BLaER1 (cell line): ENCODE data around the gene ARSI.

ENCODE experiments used
- H3K27ac ChIP-seq: shearing (Covaris generic); formaldehyde crosslinking; 2 replicates; pipeline ENCODE4 v1.8.1; 2022
- H3K27me3 ChIP-seq: shearing (Covaris generic); formaldehyde crosslinking; 2 replicates; pipeline ENCODE4 v1.8.1; 2022
- H3K36me3 ChIP-seq: shearing (Covaris generic); formaldehyde crosslinking; 2 replicates; pipeline ENCODE4 v1.8.1; 2022
- H3K4me1 ChIP-seq: shearing (Covaris generic); formaldehyde crosslinking; 2 replicates; pipeline ENCODE4 v1.8.1; 2022
- H3K4me2 ChIP-seq: shearing (Covaris generic); formaldehyde crosslinking; 2 replicates; pipeline ENCODE4 v1.8.1; 2022
- H3K4me3 ChIP-seq: shearing (Covaris generic); formaldehyde crosslinking; 2 replicates; pipeline ENCODE4 v1.8.1; 2022
- H3K9ac ChIP-seq: shearing (Covaris generic); formaldehyde crosslinking; 2 replicates; pipeline ENCODE4 v1.8.1; 2022
- H3K9me3 ChIP-seq: shearing (Covaris generic); formaldehyde crosslinking; 2 replicates; pipeline ENCODE4 v1.8.1; 2022
- H4K20me1 ChIP-seq: shearing (Covaris generic); formaldehyde crosslinking; 2 replicates; pipeline ENCODE4 v1.8.1; 2022
- Cebpa-rat ChIP-seq: shearing (Covaris generic); IDR thresholded peaks from 2 replicates; pipeline ENCODE4 v1.8.1; 2022

Gene ARSI

GRCh38 chr5:150328515-150328914, 25.8 kb upstream of the ARSI start:
- Histone ChIP-seq H3K9ac (no peak overlapping the region), H3K27ac (no peak overlapping the region), H3K36me3 (no peaks in the 10 kb centered on the region), H4K20me1 (no peaks in the 10 kb centered on the region), H3K4me1 (peaks cover 29% of the 10 kb centered on the region), H3K4me2 (peak overlapping the region; percentile 41), H3K9me3 (no peaks in the 10 kb centered on the region), H3K4me3 (no peak overlapping the region), H3K27me3 (no peaks in the 10 kb centered on the region)
- no peak for TF ChIP-seq Cebpa-rat

- no peak for TF ChIP-seq Cebpa-rat
- no peaks in the 10 kb centered on the region for H3K27me3 ChIP-seq
- H3K4me3 ChIP-seq: no peak overlapping the region
- no peak overlapping the region for H3K4me2 ChIP-seq
- no peaks in the 10 kb centered on the region for H3K36me3 ChIP-seq
- H3K27ac ChIP-seq: no peak overlapping the region
- no peaks in the 10 kb centered on the region for H4K20me1 ChIP-seq
- H3K4me1 ChIP-seq: peaks cover 29% of the 10 kb centered on the region
- H3K9ac ChIP-seq: no peak overlapping the region
- H3K9me3 ChIP-seq: no peaks in the 10 kb centered on the region
These were observed 24.4 kb upstream of the ARSI start for GRCh38 chr5:150327139-150327538.

GRCh38 chr5:150326707-150327106, 24.0 kb upstream of the ARSI start:
- Histone ChIP-seq H3K36me3 (no peaks in the 10 kb centered on the region), H3K27ac (no peak overlapping the region), H3K4me1 (peaks cover 29% of the 10 kb centered on the region), H3K4me3 (no peak overlapping the region), H4K20me1 (no peaks in the 10 kb centered on the region), H3K9ac (no peak overlapping the region), H3K4me2 (no peak overlapping the region), H3K27me3 (no peaks in the 10 kb centered on the region), H3K9me3 (no peaks in the 10 kb centered on the region)
- no peak for TF ChIP-seq Cebpa-rat

DNA sequence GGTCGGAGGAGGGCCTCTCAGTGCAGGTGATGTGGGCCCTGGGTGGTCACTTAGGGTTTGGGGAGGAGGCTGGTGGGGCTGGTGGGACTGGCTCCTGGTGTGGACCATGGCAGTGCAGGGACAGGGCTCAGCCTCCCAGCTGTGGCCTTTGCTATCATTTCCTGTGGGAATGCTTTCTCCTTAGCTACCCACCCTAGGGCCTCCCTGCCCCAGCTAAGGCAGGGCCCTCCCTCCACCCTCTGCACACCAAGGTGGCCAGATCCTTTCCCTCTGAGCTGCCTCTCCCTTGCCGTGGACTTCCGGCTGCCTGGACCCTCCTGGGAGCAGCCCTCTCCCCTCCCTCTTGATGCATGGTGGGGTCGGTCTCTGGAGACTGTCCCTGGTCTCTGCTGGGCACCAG, 22.7 kb upstream of the ARSI start:
- Histone ChIP-seq H3K27me3 (no peaks in the 10 kb centered on the region), H3K4me3 (no peak overlapping the region), H3K9ac (no peak overlapping the region), H3K4me1 (peaks cover 23% of the 10 kb centered on the region), H3K27ac (no peak overlapping the region), H3K36me3 (no peaks in the 10 kb centered on the region), H4K20me1 (no peaks in the 10 kb centered on the region), H3K4me2 (no peak overlapping the region), H3K9me3 (no peaks in the 10 kb centered on the region)
- TF ChIP-seq Cebpa-rat: no peak

GRCh38 chr5:150323819-150324218, 21.1 kb upstream of the ARSI start:
- no peaks in the 10 kb centered on the region for H3K27me3 ChIP-seq
- no peak overlapping the region for H3K27ac ChIP-seq
- no peak for TF ChIP-seq Cebpa-rat
- no peaks in the 10 kb centered on the region for H4K20me1 ChIP-seq
- H3K4me2 ChIP-seq: no peak overlapping the region
- no peak overlapping the region for H3K9ac ChIP-seq
- H3K36me3 ChIP-seq: no peaks in the 10 kb centered on the region
- H3K9me3 ChIP-seq: no peaks in the 10 kb centered on the region
- peaks cover 15% of the 10 kb centered on the region for H3K4me1 ChIP-seq
- no peak overlapping the region for H3K4me3 ChIP-seq

DNA sequence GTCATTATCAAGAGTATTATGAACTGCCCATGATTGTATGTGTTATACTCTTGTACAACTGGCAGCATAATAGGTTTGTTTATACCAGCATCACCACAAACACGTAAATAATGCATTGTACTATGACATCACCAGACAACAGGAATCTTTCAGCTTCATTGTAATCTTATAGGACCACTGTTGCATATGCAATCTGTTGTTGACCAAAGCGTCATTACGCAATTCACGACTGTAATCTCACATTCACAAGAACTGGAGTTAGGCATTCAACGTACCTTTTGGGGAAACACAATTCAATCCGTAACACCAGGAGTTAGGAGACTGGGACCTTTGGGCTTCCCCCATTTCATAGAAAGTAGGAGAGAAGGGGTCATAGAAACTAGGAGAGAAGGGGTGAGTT, 20.4 kb upstream of the ARSI start:
- Histone ChIP-seq H3K9me3 (no peaks in the 10 kb centered on the region), H3K36me3 (no peaks in the 10 kb centered on the region), H3K4me2 (no peak overlapping the region), H3K27me3 (no peaks in the 10 kb centered on the region), H4K20me1 (no peaks in the 10 kb centered on the region), H3K4me3 (no peak overlapping the region), H3K9ac (no peak overlapping the region), H3K4me1 (peaks cover 16% of the 10 kb centered on the region), H3K27ac (no peak overlapping the region)
- peak; percentile 76 for TF ChIP-seq Cebpa-rat

- Histone ChIP-seq H3K4me2 (no peak overlapping the region), H3K9me3 (no peaks in the 10 kb centered on the region), H4K20me1 (no peaks in the 10 kb centered on the region), H3K27me3 (no peaks in the 10 kb centered on the region), H3K9ac (no peak overlapping the region), H3K4me1 (peaks cover 16% of the 10 kb centered on the region), H3K4me3 (no peak overlapping the region), H3K36me3 (no peaks in the 10 kb centered on the region), H3K27ac (no peak overlapping the region)
- TF ChIP-seq Cebpa-rat: no peak
These were observed 19.5 kb upstream of the ARSI start for GRCh38 chr5:150322202-150322601.

GRCh38 chr5:150321784-150322183, 19.1 kb upstream of the ARSI start:
- no peak overlapping the region for H3K4me2 ChIP-seq
- peaks cover 16% of the 10 kb centered on the region for H3K4me1 ChIP-seq
- no peaks in the 10 kb centered on the region for H3K27me3 ChIP-seq
- H3K4me3 ChIP-seq: no peak overlapping the region
- no peak for TF ChIP-seq Cebpa-rat
- H3K27ac ChIP-seq: no peak overlapping the region
- no peak overlapping the region for H3K9ac ChIP-seq
- H3K9me3 ChIP-seq: no peaks in the 10 kb centered on the region
- H3K36me3 ChIP-seq: no peaks in the 10 kb centered on the region
- H4K20me1 ChIP-seq: no peaks in the 10 kb centered on the region

- H3K9me3 ChIP-seq: no peaks in the 10 kb centered on the region
- no peaks in the 10 kb centered on the region for H4K20me1 ChIP-seq
- no peak for TF ChIP-seq Cebpa-rat
- no peak overlapping the region for H3K9ac ChIP-seq
- H3K36me3 ChIP-seq: no peaks in the 10 kb centered on the region
- no peaks in the 10 kb centered on the region for H3K27me3 ChIP-seq
- H3K4me3 ChIP-seq: no peak overlapping the region
- H3K4me1 ChIP-seq: peaks cover 16% of the 10 kb centered on the region
- H3K4me2 ChIP-seq: no peak overlapping the region
- no peak overlapping the region for H3K27ac ChIP-seq
These were observed 18.5 kb upstream of the ARSI start for GRCh38 chr5:150321211-150321610.

- no peak overlapping the region for H3K4me2 ChIP-seq
These were observed 17.4 kb upstream of the ARSI start for GRCh38 chr5:150320044-150320613.

DNA sequence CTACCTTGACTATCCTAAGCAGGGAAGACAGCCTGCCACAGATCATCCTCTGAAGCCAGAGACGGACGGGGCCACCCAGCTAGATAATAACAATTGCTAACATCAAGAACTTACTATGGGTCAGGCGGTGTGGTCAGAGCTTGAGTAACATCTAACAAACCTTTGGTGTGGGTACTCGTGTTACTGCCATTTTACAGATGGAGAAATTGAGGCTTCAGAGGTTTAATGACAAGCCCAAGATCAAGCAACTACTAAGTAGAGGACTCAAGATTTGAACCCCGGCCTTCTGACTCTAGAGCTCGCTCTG, 16.7 kb upstream of the ARSI start:
- TF ChIP-seq Cebpa-rat: no peak
- 0 out of 2 replicates have a peak overlapping the region, but pooled peaks have one; percentile 9 for H3K4me2 ChIP-seq
- H3K9ac ChIP-seq: no peak overlapping the region
- no peaks in the 10 kb centered on the region for H4K20me1 ChIP-seq
- no peaks in the 10 kb centered on the region for H3K27me3 ChIP-seq
- H3K4me1 ChIP-seq: peaks cover 11% of the 10 kb centered on the region
- no peaks in the 10 kb centered on the region for H3K36me3 ChIP-seq
- no peak overlapping the region for H3K27ac ChIP-seq
- no peaks in the 10 kb centered on the region for H3K9me3 ChIP-seq
- H3K4me3 ChIP-seq: no peak overlapping the region

More at GRCh38 chr5:150320044-150320613, 17.4 kb upstream of the ARSI start:
- Histone ChIP-seq H3K4me1 (peaks cover 11% of the 10 kb centered on the region), H3K4me3 (no peak overlapping the region), H3K36me3 (no peaks in the 10 kb centered on the region), H3K27ac (no peak overlapping the region), H3K9me3 (no peaks in the 10 kb centered on the region), H4K20me1 (no peaks in the 10 kb centered on the region), H3K9ac (no peak overlapping the region), H3K27me3 (no peaks in the 10 kb centered on the region)
- TF ChIP-seq Cebpa-rat: no peak
